Cardiac muscle cell (in vitro differentiated cells and primary cell): Measurements from ENCODE around the gene HS6ST1. TPM values are rescaled to one million over a fixed set of nuclear protein-coding genes. Genes with fewer than 3 reads are reported as not detected.
A peak's percentile ranks its signal among the peaks of the same experiment; 100 is the strongest.

Experiments used
- DNase-seq, 2 donors: peaks; one replicate each; pipeline versions ENCODE4 v3.0.0 to v3.0.0-alpha.2; 2010 to 2017; ENCODE audit warnings: low read depth in 1 of 2, low spot score in 1 of 2
- H3K27ac ChIP-seq: fragments of 200-600 bp; sonication (generic); 2 replicates; pipeline ENCODE4 v1.5.1; 2016
- H3K27me3 ChIP-seq: fragments of 200-600 bp; sonication (generic); 2 replicates; pipeline ENCODE4 v1.6.0; 2016; ENCODE audit warnings: control low read depth
- H3K36me3 ChIP-seq: fragments of 200-600 bp; sonication (generic); 2 replicates; pipeline ENCODE4 v1.5.1; 2016; ENCODE audit warnings: control low read depth
- H3K4me1 ChIP-seq: fragments of 200-600 bp; sonication (generic); 2 replicates; pipeline ENCODE4 v1.8.1; 2017; ENCODE audit warnings: low read depth, mild to moderate bottlenecking, mixed run types
- H3K4me3 ChIP-seq: fragments of 200-600 bp; sonication (generic); 2 replicates; pipeline ENCODE4 v1.5.1; 2016; ENCODE audit warnings: mild to moderate bottlenecking
- H3K9me3 ChIP-seq: fragments of 200-600 bp; sonication (generic); 2 replicates; pipeline ENCODE4 v1.5.1; 2017; ENCODE audit warnings: low read depth, mild to moderate bottlenecking, control low read depth
- CTCF ChIP-seq: IDR thresholded peaks from 2 replicates; pipeline ENCODE4 v1.5.1; 2012; ENCODE audit warnings: low read depth, mild to moderate bottlenecking, low read length
- polyA plus RNA-seq: library from polyadenylated mRNA; unstranded; fragments of >200 nt; fragmentation: Nextera tagmentation; extraction: Ambion mirVana; gene quantifications from 2 replicates; pipeline ENCODE4 v1.2.1, GENCODE V29; 2016
- total RNA-seq: library from RNA; depleted of rRNA; stranded (reverse); fragments of >200 nt; gene quantifications from 2 replicates; pipeline ENCODE4 v1.2.3, GENCODE V29; 2016

Gene HS6ST1
- total and polyA plus RNA-seq, 2 experiments from 2014 or later, result 22.9 to 24.5 TPM

- Histone ChIP-seq H3K27ac (no peak overlapping the region), H3K4me3 (no peak overlapping the region), H3K27me3 (no peaks in the 10 kb centered on the region), H3K36me3 (no peaks in the 10 kb centered on the region), H3K4me1 (no peaks in the 10 kb centered on the region), H3K9me3 (peaks cover 3% of the 10 kb centered on the region)
- no peak for TF ChIP-seq CTCF
- DNase-seq, result no peak
Observed at GRCh38 chr2:128354161-128354560, 35.5 kb upstream of the HS6ST1 start.

- no peak for DNase-seq
- Histone ChIP-seq H3K9me3 (peaks cover 3% of the 10 kb centered on the region), H3K27me3 (no peaks in the 10 kb centered on the region), H3K27ac (no peak overlapping the region), H3K4me1 (no peaks in the 10 kb centered on the region), H3K4me3 (no peak overlapping the region), H3K36me3 (no peaks in the 10 kb centered on the region)
- no peak for TF ChIP-seq CTCF
Observed at GRCh38 chr2:128350736-128351135, 32.1 kb upstream of the HS6ST1 start.

GRCh38 chr2:128348701-128349100 lies 30.0 kb upstream of the HS6ST1 start:
- DNase-seq, result no peak
- H3K36me3 ChIP-seq, result no peaks in the 10 kb centered on the region
- no peak for TF ChIP-seq CTCF
- H3K4me1 ChIP-seq, result no peaks in the 10 kb centered on the region
- peaks cover 3% of the 10 kb centered on the region for H3K9me3 ChIP-seq
- no peaks in the 10 kb centered on the region for H3K27me3 ChIP-seq
- H3K27ac ChIP-seq, result no peak overlapping the region
- no peak overlapping the region for H3K4me3 ChIP-seq

- no peaks in the 10 kb centered on the region for H3K36me3 ChIP-seq
- no peak overlapping the region for H3K27ac ChIP-seq
- no peaks in the 10 kb centered on the region for H3K4me1 ChIP-seq
- no peaks in the 10 kb centered on the region for H3K27me3 ChIP-seq
- DNase-seq, result peak in 1 of 2 donors; percentile 90
- H3K9me3 ChIP-seq, result peaks cover 3% of the 10 kb centered on the region
- TF ChIP-seq CTCF, result no peak
- no peak overlapping the region for H3K4me3 ChIP-seq
Observed at GRCh38 chr2:128347701-128348539, 29.3 kb upstream of the HS6ST1 start.

GRCh38 chr2:128347171-128347558 lies 28.5 kb upstream of the HS6ST1 start:
- Histone ChIP-seq H3K4me1 (no peaks in the 10 kb centered on the region), H3K27me3 (no peaks in the 10 kb centered on the region), H3K9me3 (peaks cover 3% of the 10 kb centered on the region), H3K27ac (no peak overlapping the region), H3K4me3 (no peak overlapping the region), H3K36me3 (no peaks in the 10 kb centered on the region)
- no peak for TF ChIP-seq CTCF
- no peak for DNase-seq
